K562 (cell line): ENCODE measurements around the gene HNRNPK. TPM values are rescaled to one million over a fixed set of nuclear protein-coding genes. Genes with fewer than 3 reads are reported as not detected.

ENCODE experiments used
- ATAC-seq: fragments of 200-7000 bp; cut with Tn5 transposase; 3 replicates; pipeline ENCODE4 v1.9.1; 2020; ENCODE audit warnings: moderate library complexity
- BruUV-seq: library from RNA; stranded (reverse); fragments of 400-500 nt; replicated peaks from 2 replicates; lab custom pipeline; 2021; lab: Mats Ljungman, UMichigan
- CTCF ChIA-PET: fragments of 300-600 bp; formaldehyde crosslinking; extraction: SDS; loops from one replicate; lab custom pipeline; 2021; ENCODE audit warnings: low intra/inter-chr PET ratio; lab: Yijun Ruan, JAX
- POLR2A ChIA-PET: fragments of 300-600, 350-650 bp; sonication (Branson Sonifier 250); formaldehyde crosslinking; extraction: SDS; loops from one replicate; lab custom pipeline; 2021; ENCODE audit warnings: antibody characterized with exemption, inconsistent platforms; lab: Yijun Ruan, JAX
- DNase-seq, 4 experiments: peaks; one replicate each; pipeline versions ENCODE4 v3.0.0 to v3.0.0-alpha.2; 2011 to 2018; ENCODE audit warnings: low spot score in 3 of 4, mixed read lengths in 3 of 4; ENCODE audit errors: extremely low read depth in 1 of 4
- FAIRE-seq: peaks from 2 replicates; lab custom pipeline; 2011; peaks lifted over from hg19 to GRCh38; lab: Jason Lieb, UNC
- H2AFZ ChIP-seq: 2 replicates; pipeline ENCODE4 v1.6.0; 2011; ENCODE audit warnings: low read depth, low read length, control low read depth, inconsistent platforms
- H3K27ac ChIP-seq: fragments of 200-600 bp; 3 replicates; pipeline ENCODE4 v1.8.0; 2011; ENCODE audit warnings: low read depth, mild to moderate bottlenecking, control low read depth, inconsistent platforms, low read length, moderate library complexity, mixed read lengths; ENCODE audit errors: extremely low read depth
- H3K27me3 ChIP-seq, 2 experiments: fragments of 300-600 bp in 1 of 2; 2 replicates in 1 of 2; 3 replicates in 1 of 2; pipeline versions ENCODE4 v1.6.0 to v1.8.0; 2011; ENCODE audit warnings: inconsistent platforms in 2 of 2, low read length in 2 of 2, mild to moderate bottlenecking in 1 of 2, mixed read lengths in 1 of 2, moderate library complexity in 1 of 2; ENCODE audit not compliant: control insufficient read depth in 2 of 2, insufficient read depth in 2 of 2
- H3K36me3 ChIP-seq: fragments of 300-600 bp; 3 replicates; pipeline ENCODE4 v1.8.0; 2011; ENCODE audit warnings: mild to moderate bottlenecking, low read length, inconsistent platforms; ENCODE audit not compliant: control insufficient read depth, insufficient read depth
- H3K4me1 ChIP-seq, 2 experiments: fragments of 200-600 bp in 1 of 2; replicated peaks in 1 of 2; 2 replicates in 1 of 2; 3 replicates in 1 of 2; pipeline versions ENCODE4 v1.5.1 to v1.8.0; 2011; ENCODE audit warnings: inconsistent platforms in 2 of 2, low read length in 2 of 2, mild to moderate bottlenecking in 1 of 2, mixed read lengths in 1 of 2, moderate library complexity in 1 of 2; ENCODE audit not compliant: control insufficient read depth in 2 of 2, insufficient read depth in 2 of 2
- H3K4me2 ChIP-seq: 2 replicates; pipeline ENCODE4 v1.6.1; 2011; ENCODE audit warnings: low read length, control low read depth, inconsistent platforms, mixed read lengths; ENCODE audit not compliant: insufficient read depth
- H3K4me3 ChIP-seq: fragments of 200-600 bp; sonication (generic), shearing (Covaris generic); 2 replicates; pipeline ENCODE4 v1.5.1; 2016; ENCODE audit warnings: control low read depth, inconsistent platforms
- H3K79me2 ChIP-seq: fragments of 200-600 bp; 3 replicates; pipeline ENCODE4 v1.8.0; 2011; ENCODE audit warnings: low read length, inconsistent platforms; ENCODE audit not compliant: control insufficient read depth, insufficient read depth
- H3K9ac ChIP-seq, 2 experiments: 2 replicates each; pipeline versions ENCODE4 v1.6.0 to v1.6.1; 2011; ENCODE audit warnings: low read depth in 2 of 2, low read length in 2 of 2, control low read depth in 1 of 2, inconsistent platforms in 1 of 2, mild to moderate bottlenecking in 1 of 2, mixed read lengths in 1 of 2; ENCODE audit not compliant: insufficient read depth in 1 of 2
- H3K9me1 ChIP-seq: one replicate; pipeline ENCODE4 v1.6.0; 2011; ENCODE audit warnings: inconsistent platforms, mild to moderate bottlenecking, low read length, moderate library complexity; ENCODE audit not compliant: control insufficient read depth, insufficient read depth
- H3K9me3 ChIP-seq: replicated peaks from 2 replicates; pipeline ENCODE4 v1.5.1; 2011; ENCODE audit warnings: low read depth, low read length, inconsistent platforms; ENCODE audit not compliant: control insufficient read depth, insufficient read depth
- H4K20me1 ChIP-seq: replicated peaks from 2 replicates; pipeline ENCODE4 v1.6.1; 2011; ENCODE audit warnings: low read length, inconsistent platforms, mixed read lengths; ENCODE audit not compliant: control insufficient read depth, insufficient read depth
- CBX2 ChIP-seq: fragments of 200-600 bp; sonication (generic); IDR thresholded peaks from one replicate; pipeline ENCODE4 v1.6.1; 2012; ENCODE audit warnings: mild to moderate bottlenecking, low read length, inconsistent platforms; ENCODE audit not compliant: insufficient read depth, poor library complexity, severe bottlenecking
- E2F4 ChIP-seq: sonication (generic); formaldehyde crosslinking; IDR thresholded peaks from 2 replicates; pipeline ENCODE4 v1.8.0; 2022; ENCODE audit warnings: mild to moderate bottlenecking, low read depth, missing genetic modification reagents
- HMG20B ChIP-seq: fragments of 250-450 bp; sonication (Bioruptor Pico); IDR thresholded peaks from 2 replicates; pipeline ENCODE4 v1.5.0; 2021; ENCODE audit warnings: mild to moderate bottlenecking
- KDM5B ChIP-seq: fragments of 200-600 bp; sonication (generic); IDR thresholded peaks from 2 replicates; pipeline ENCODE4 v1.6.1; 2012; ENCODE audit warnings: low read depth, mild to moderate bottlenecking, moderate library complexity, low read length, control low read depth, inconsistent platforms; ENCODE audit not compliant: insufficient replicate concordance
- NCOA1 ChIP-seq: fragments of 450-650 bp; IDR thresholded peaks from 2 replicates; pipeline ENCODE4 v1.6.1; 2016; ENCODE audit warnings: low read depth
- NCOA2 ChIP-seq, 2 experiments: fragments of 450-650 bp; IDR thresholded peaks; 2 replicates each; pipeline ENCODE4 v1.6.1; 2018; ENCODE audit warnings: mild to moderate bottlenecking in 2 of 2, moderate library complexity in 1 of 2; ENCODE audit not compliant: partially characterized antibody in 2 of 2
- THAP7 ChIP-seq: fragments of 250-450 bp; sonication (Bioruptor Pico); IDR thresholded peaks from 2 replicates; pipeline ENCODE4 v1.5.0; 2021
- ZBTB43 ChIP-seq: sonication (generic); formaldehyde crosslinking; IDR thresholded peaks from 2 replicates; pipeline ENCODE4 v1.8.0; 2023; ENCODE audit warnings: mild to moderate bottlenecking, missing genetic modification reagents
- ZFP36 ChIP-seq: fragments of 150-350 bp; IDR thresholded peaks from 2 replicates; pipeline ENCODE4 v1.6.1; 2018; ENCODE audit warnings: low read length, low read depth; ENCODE audit not compliant: partially characterized antibody
- ZFP91 ChIP-seq: sonication (generic); formaldehyde crosslinking; IDR thresholded peaks from 2 replicates; pipeline ENCODE4 v1.8.0; 2022; ENCODE audit warnings: mild to moderate bottlenecking, missing genetic modification reagents
- WGBS: fragments of 100-300 bp; shearing (Covaris generic); methylation state at CpG from one replicate; pipeline ENCODE4 v1.1.6; 2016; ENCODE audit warnings: low coverage, mixed read lengths; ENCODE audit not compliant: insufficient coverage; ENCODE audit errors: missing lambda C conversion rate; 5-methylcytosine and 5-hydroxymethylcytosine counted together
- in situ Hi-C: fragments of 300-500 bp; cut with MboI; formaldehyde crosslinking; loops from 4 replicates; pipeline ENCODE4 v1.15.0; 2018; ENCODE audit warnings: inconsistent platforms, mixed read lengths
- intact Hi-C: fragments of 100-400 bp; cut with micrococcal nuclease; formaldehyde crosslinking; loops from 2 replicates; pipeline ENCODE4 v1.14.2; 2022
- polyA plus RNA-seq, 8 experiments: library from polyadenylated mRNA; depleted of rRNA in 4 of 8; stranded (reverse) in 5 of 8; unstranded in 3 of 8; fragments of >200 nt; fragmentation: Nextera tagmentation in 2 of 8; fragmentation: Illumina TruSeq in 1 of 8; extraction: Ambion mirVana in 2 of 8; extraction: Trizol in 1 of 8; gene quantifications; 2 replicates each; pipeline versions ENCODE4 v1.2.1 to v1.2.3, GENCODE V29; 2011 to 2014; ENCODE audit warnings: inconsistent platforms in 1 of 8, missing spikeins in 1 of 8
- total RNA-seq, 7 experiments: library from RNA; depleted of rRNA in 6 of 7; stranded (reverse); fragments of >200 nt in 6 of 7; fragmentation: Illumina TruSeq in 2 of 7; extraction: Trizol in 2 of 7; gene quantifications; 2 replicates each; pipeline versions ENCODE4 v1.2.1 to v1.2.3, GENCODE V29; 2011 to 2021; ENCODE audit warnings: low replicate concordance in 1 of 7

Gene HNRNPK
- total and polyA plus RNA-seq, 9 of the 15 experiments (the other 6 are each of a cell fraction or from before 2014, with no cell fraction given) = 224 to 883 (median 618) TPM

- POLR2A ChIA-PET = interaction anchor here (0.9 kb wide), 1 partner anchor 23 kb away, joined by 3 read pairs; the partner anchor contains the start of gene RMI1
- H3K36me3 ChIP-seq = peaks cover 9% of the 10 kb centered on the region; the same call in 1 of the 3 replicates
- DNase-seq = no peak
- in situ Hi-C loops = no loop called here
- CTCF ChIA-PET = no interaction called here
- TF ChIP-seq CBX2 (no peak), ZFP36 (no peak), ZFP91 (CRISPR knock-in tag) (no peak), THAP7 (CRISPR knock-in tag) (no peak), E2F4 (CRISPR knock-in tag) (no peak), NCOA1 (no peak), NCOA2 (IDR thresholded peaks at IDR 0.05; ENCODE audit: partially characterized antibody in 2 of 2) (no peak), KDM5B (no peak), ZBTB43 (CRISPR knock-in tag) (no peak), HMG20B (no peak)
- TF ChIP-seq, all 486 proteins: peak for 0
- H3K4me3 ChIP-seq = peak overlapping the region; percentile 75
- ATAC-seq = no peak
- 0% methylated on average over 4 of the region's 4 CpGs for WGBS
- peak overlapping the region; percentile 91 for H3K4me2 ChIP-seq
- no peak for FAIRE-seq
- H3K27ac ChIP-seq = peak overlapping the region; percentile 94
- no peaks in the 10 kb centered on the region for H4K20me1 ChIP-seq
- intact Hi-C loops = no loop called here
- peak overlapping the region; percentile 97 for H2AFZ ChIP-seq
- H3K27me3 ChIP-seq = no peaks in the 10 kb centered on the region
- H3K4me1 ChIP-seq = peaks cover 4 to 14% of the 10 kb centered on the region in 2 experiments; a peak in 4 of 5 replicates
- no peaks in the 10 kb centered on the region for H3K9me3 ChIP-seq
- H3K79me2 ChIP-seq = peaks cover 23% of the 10 kb centered on the region
- no peaks in the 10 kb centered on the region for H3K9me1 ChIP-seq
- peak overlapping the region; percentile 97 to 98; a peak in 3 of 4 replicates for H3K9ac ChIP-seq
- no TSS peak for BruUV-seq
Measured at GRCh38 chr9:83957248-83957513, 22.8 kb downstream of the HNRNPK start.
